Loucy (cell line): ENCODE results near the gene COL27A1.

Experiments
- CTCF ChIP-seq: fragments of 200-600 bp; sonication (generic); conservative IDR thresholded peaks from 2 replicates; pipeline ENCODE4 v1.5.1; 2014; ENCODE audit warnings: mild to moderate bottlenecking, antibody characterized with exemption, low read length
- EZH2phosphoT487 ChIP-seq: fragments of 200-600 bp; IDR thresholded peaks from 2 replicates; pipeline ENCODE4 v1.6.1; 2018; ENCODE audit warnings: antibody characterized with exemption, mild to moderate bottlenecking, moderate library complexity, borderline replicate concordance

DNA sequence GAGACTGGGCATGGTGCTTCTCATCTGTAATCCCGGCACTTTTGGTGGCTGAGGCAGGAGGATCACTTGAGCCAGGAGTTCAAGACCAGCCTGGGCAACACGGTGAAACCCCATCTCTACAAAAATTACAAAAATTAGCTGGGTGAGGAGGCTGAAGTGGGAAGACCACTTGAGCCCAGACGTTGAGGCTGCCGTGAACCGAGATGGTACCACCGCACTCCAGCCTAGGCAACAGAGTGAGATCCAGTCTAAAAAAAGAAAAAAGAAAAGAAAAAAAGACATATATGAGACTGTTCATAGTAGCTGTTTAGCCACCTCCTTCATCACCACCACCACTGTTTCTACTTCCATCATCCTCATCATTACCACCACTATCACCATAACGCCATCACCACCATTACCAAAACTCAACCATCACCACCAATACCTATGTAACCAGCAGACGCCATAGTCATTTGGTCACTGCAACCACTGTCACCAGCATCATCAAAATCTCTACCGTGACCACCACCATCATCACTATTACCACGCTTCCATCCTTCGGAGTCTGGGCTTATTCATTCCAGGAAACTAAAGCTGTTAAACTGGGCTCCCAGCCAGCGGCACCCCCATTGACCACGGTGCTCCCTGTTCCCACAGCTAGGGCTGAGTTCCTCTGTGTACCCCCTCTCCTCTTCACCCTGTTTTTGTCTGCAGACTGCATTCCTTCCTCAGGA lies 47.9 kb upstream of the COL27A1 start:
- TF ChIP-seq CTCF, result no peak
- TF ChIP-seq EZH2phosphoT487, result no peak
